Measurements from ENCODE around the gene SCLY. TPM values are rescaled to one million over a fixed set of nuclear protein-coding genes. Genes with fewer than 3 reads are reported as not detected.

SCLY gene
- total and polyA plus RNA-seq, 2 of the 8 experiments (the other 6 are each of a cell fraction or from before 2014, with no cell fraction given): 79.0 to 79.5 TPM

DNA sequence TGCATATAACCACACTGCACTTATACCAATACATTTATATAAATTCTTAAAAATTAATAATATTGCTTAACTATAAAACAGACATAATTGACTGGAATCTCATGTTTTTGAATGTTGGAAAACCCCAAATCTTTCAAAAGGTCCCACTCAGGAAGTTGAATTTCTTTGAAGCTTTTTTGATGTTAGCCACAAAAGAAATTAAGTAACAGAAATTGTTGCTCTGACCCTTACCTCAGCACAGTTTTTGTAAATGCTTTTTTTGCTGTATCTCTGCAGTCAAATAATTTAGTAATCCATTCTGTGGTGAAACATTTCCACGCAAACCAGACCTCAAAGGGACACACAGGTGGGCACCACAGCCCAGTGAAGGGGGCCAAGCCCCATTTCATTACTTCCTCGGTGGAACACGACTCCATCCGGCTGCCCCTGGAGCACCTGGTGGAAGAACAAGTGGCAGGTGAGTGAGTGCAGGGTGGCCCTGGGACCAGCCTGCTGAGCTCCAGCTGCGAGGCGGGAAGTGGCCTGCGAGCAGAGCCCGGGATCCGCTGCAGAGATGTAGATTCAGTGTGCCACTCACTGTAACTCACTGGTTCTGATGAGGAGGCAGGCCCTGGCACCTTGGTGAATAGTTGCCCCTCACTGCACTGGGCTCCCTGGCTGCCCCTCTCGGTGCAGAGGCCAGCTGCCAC lies 8.4 kb downstream of the SCLY start (continued):
- TF ChIP-seq SAP30 (IDR thresholded peaks at IDR 0.05; ENCODE audit: insufficient read depth, insufficient replicate concordance, low read length): no peak
- no peak for TF ChIP-seq NRF1 (IDR thresholded peaks at IDR 0.05; ENCODE audit: low read depth, low read length)
